ENCODE data around the gene SCOC.

The SCOC gene

DNA sequence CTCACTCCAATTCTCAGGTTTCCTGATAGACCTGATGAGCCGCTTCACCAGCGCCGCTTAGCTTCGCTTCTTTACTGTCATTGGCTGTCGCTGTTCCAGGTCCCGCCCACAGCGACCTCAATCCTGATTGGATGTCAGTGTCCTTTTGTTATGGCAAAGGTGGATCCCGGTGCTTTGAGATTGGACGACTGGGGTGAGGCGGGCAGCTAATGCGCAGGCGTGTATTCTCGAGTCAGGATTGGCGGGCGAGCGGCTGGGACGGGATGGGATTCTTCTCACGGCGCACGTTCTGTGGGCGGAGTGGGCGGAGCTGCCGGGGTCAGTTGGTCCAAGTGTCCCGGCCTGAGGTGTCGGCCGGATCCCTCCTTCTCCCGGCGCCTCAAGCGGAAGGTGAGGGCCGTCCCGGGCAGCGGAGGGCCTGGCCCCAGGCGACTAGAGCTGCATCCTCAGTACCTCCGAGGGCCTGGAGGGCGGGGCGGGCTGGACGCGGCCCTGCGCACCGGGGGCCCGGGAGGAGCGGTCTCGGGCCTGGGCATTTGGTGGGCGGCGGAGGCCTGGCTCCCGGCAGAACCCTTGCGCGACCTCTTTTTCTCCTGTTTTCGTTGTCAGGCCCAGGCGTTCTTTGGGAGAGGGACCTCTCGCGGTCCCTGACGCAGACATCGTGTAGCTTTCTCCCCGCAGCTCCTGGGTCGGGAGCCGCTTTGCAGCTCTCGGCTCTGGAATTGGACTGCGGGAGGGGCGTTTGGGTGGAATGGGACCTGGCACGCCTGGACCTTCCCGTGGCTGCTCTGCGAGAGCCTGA is at the start of gene SCOC:
Gene SCOC, plus strand, starts transcription at position 319 of the 802 bp plus-strand sequence. CDS start 5,525 bp downstream, outside the sequence.
- peak; percentile 100 for DNase-seq (ENCODE audit: low read depth)
- peak within 1 kb of the TSS; percentile 77 for H3K4me3 ChIP-seq (ENCODE audit: low read length)
- TF ChIP-seq, protein P1, sequence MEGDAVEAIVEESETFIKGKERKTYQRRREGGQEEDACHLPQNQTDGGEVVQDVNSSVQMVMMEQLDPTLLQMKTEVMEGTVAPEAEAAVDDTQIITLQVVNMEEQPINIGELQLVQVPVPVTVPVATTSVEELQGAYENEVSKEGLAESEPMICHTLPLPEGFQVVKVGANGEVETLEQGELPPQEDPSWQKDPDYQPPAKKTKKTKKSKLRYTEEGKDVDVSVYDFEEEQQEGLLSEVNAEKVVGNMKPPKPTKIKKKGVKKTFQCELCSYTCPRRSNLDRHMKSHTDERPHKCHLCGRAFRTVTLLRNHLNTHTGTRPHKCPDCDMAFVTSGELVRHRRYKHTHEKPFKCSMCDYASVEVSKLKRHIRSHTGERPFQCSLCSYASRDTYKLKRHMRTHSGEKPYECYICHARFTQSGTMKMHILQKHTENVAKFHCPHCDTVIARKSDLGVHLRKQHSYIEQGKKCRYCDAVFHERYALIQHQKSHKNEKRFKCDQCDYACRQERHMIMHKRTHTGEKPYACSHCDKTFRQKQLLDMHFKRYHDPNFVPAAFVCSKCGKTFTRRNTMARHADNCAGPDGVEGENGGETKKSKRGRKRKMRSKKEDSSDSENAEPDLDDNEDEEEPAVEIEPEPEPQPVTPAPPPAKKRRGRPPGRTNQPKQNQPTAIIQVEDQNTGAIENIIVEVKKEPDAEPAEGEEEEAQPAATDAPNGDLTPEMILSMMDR (IDR thresholded peaks at IDR 0.05; ENCODE audit: insufficient read depth, low read depth, low read length, missing control alignments), result no peak

DNA sequence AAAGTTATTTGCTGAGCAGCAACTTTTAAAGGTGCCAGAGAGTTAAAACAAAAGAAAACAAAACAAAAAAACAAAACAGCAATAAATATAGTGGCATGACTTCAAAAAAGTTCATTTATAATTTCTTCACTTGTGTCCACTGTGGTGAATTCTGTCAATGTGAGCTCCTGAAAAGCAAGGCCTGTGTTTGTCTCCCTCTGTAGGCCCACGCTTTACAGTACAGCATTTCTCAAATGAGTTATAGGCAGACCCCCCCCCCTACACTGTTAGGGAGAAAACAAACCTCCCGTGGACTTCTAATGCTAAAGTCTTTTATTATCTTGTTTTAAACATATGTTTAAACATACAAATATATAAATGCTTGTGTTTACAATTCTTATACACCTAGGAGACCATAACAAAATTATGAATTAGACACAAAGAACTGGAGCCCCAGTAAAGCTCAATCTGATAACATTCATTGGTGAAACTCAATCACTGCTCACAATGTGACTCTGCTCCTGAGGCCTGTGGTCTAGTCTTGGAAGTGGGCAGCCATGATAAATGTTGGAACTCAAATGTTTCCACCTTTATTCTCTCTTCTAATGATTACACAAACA is 47.0 kb upstream of the SCOC start:
- TF ChIP-seq, protein P1 (IDR thresholded peaks at IDR 0.05; ENCODE audit: insufficient read depth, low read depth, low read length, missing control alignments), result peak; percentile 81
- peak; percentile 65 for DNase-seq (ENCODE audit: low read depth)
- no peak overlapping the region for H3K4me3 ChIP-seq (ENCODE audit: low read length)

DNA sequence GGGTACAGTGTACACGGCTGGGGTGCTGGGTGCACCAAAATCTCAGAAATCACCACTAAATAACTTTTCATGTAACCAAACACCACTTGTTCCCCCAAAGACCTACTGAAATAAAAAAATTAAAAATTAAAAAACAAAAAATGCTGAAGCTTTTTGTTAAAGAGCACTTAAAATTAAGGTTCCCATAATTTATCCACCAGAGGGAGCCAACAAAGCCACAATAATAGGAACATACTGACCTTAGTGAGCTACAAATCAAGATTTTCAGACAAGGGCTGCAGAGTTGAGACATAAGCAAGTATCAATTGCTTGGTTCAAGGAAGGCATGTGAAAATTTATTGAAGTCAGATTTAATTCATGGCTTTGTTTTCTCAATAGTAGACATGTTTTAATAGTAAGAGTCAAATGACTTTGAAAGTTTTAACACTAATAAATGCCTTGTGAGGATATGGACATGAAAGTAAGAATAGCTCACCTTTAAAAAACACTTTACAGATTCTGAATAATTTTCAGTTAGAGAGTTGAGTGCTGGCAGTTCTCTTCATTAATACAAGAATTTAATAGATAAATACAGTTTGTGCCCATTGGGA is 43.0 kb upstream of the SCOC start:
- peak; percentile 59 for DNase-seq (ENCODE audit: low read depth)
- no peak overlapping the region for H3K4me3 ChIP-seq (ENCODE audit: low read length)
- TF ChIP-seq, protein P1 (IDR thresholded peaks at IDR 0.05; ENCODE audit: insufficient read depth, low read depth, low read length, missing control alignments), result peak; percentile 57

DNA sequence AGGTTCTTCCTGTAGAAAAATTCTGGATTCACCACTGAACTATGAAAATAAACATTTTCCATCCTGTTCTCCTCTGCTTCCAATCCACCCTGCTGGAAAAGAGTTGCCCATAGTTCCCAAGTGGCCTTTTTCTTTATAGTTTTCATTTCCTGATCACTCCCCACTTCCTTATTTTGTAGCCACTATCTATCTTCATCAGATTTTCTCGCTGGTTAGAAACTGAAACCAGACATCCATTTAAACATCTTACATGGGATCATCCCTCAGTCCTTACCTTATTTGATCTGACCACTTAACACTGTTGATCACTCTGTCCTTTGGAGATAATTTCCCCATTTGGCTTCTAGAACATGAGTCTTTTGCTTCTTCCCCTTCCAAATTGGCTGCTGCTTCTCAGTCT is 42.2 kb upstream of the SCOC start:
- TF ChIP-seq, protein P1 (IDR thresholded peaks at IDR 0.05; ENCODE audit: insufficient read depth, low read depth, low read length, missing control alignments), result no peak
- no peak for DNase-seq (ENCODE audit: low read depth)
- H3K4me3 ChIP-seq (ENCODE audit: low read length), result no peak overlapping the region

DNA sequence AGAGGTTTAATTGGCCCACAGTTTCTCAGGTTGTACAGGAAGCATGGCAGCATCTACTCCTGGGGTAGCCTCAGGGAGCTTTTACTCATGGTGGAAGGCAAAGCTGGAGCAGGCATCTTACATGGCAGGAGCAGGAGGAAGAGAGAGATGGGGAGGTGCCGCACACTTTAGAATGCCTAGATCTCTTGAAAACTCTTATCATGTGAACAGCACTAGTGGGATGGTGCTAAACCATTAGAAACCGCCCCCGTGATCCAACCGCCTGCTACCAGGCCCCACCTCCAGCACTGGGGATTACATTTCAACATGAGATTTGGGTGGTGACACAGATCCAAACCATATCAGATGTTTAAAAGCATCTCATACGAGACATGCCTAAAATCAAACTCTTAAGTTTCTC is 41.6 kb upstream of the SCOC start:
- no peak for DNase-seq (ENCODE audit: low read depth)
- no peak overlapping the region for H3K4me3 ChIP-seq (ENCODE audit: low read length)
- TF ChIP-seq, protein P1 (IDR thresholded peaks at IDR 0.05; ENCODE audit: insufficient read depth, low read depth, low read length, missing control alignments), result no peak

DNA sequence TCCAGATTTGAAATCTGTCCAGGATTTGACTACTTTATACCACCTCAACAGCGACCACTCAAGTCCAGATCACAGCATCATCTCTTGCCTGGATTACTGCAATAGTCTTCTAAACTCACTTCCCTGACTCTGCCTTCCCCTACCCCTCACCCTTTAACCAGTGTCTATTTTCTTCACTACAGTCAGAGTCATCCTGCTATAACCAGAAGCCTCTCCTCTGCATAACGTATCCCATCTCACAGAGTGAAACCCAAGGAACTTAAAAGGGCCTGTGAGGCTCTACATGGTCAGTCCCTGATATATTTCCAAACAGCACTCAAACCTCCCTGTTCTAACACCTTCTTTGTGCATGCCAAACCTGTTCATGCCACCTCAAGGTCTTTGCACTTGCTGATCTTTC is 40.7 kb upstream of the SCOC start:
- no peak for DNase-seq (ENCODE audit: low read depth)
- TF ChIP-seq, protein P1 (IDR thresholded peaks at IDR 0.05; ENCODE audit: insufficient read depth, low read depth, low read length, missing control alignments), result no peak
- no peak overlapping the region for H3K4me3 ChIP-seq (ENCODE audit: low read length)
